ENCODE results near the gene SEZ6.

The SEZ6 gene

DNA sequence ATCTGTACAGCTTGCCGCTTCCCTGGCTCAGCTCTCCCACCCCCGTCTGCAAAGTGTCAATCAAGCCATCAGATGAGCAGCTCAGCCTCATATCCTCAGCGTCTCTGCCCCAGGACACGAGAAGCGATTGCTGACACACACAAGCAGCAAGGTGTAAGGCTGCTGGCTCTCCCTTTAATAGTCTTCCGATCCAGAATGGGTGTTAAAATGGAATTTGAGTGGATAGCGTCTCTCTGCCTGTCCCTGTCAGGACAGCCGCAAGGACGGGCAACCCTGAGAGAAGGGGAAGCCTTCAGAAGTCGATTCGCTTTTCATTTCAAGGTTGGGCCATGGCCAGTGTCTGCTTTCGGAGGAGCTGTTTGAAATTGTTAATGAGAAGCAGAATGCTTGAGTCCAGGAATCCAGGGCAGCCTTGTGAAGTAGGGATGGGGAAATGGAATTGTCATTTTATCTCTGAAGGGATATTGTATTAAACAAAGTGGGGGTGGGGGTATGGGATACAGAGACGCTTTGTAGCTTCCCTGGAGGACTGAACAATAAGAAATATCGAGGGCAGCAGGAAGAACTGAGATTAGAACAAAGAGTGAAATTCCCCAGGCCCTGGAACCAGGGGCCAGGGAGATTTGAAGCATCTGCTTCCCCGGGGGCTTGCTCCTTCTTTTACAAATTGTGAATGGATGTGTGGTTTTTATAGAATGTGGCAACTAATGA, 32.4 kb upstream of the SEZ6 start:
- no peak for DNase-seq (ENCODE audit: low read depth in 2 of 2)

DNA sequence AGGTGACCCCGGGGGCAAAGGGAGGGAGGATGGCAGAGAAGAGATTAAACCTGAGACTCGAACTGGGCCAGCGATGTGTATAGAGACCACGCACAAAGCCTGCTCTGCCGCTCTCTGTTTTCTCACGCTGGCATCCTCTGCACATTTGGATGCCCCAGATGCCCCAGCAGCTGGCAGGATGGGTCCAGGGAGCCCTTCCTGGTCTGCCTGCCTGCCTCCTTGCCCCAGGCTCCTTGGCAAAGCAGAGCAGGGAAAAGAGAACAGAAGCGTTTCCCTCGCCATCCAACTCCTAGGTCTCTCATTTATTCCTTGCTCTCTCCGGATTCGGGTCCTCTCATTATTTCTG, 31.9 kb upstream of the SEZ6 start:
- no peak for DNase-seq (ENCODE audit: low read depth in 2 of 2)

DNA sequence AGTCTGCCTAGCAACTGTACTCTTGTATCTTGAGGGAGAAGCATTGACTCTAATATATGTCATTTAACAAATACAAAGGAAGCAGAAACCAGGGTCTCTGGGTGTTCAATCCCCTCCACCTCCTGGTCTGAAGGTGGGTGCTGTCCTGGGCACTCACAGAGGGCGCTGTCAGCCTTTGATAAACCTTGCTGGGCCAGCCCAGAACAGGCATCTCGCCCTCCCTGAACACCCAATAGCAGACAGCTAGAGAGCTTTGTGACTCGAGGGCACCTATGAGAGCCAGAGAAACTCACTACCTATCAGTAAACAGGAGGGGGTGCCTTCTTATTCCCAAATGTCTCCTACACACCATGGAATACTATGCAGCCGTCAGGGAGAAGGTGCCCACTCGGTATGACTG, 30.8 kb upstream of the SEZ6 start:
- DNase-seq (ENCODE audit: low read depth in 2 of 2): no peak

DNA sequence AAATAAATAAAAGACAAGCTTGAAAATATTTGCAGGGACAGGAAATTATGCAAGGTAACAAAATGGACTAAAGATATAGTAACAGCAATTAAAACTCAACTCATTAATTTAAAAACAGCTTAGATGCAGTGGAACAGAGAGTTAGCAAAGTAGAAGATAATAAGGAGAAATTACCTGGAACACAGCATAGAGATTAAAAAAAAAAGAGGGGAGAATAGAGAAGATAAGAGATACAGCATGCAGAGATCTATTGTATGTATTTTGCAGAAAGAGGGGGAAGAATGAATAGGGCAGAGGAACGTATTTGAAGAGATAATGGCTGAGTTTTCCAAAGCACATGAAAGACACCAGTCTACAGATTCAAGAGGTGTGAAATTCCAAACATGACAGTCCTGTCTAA, 28.7 kb upstream of the SEZ6 start:
- no peak for DNase-seq (ENCODE audit: low read depth in 2 of 2)

- no peak for DNase-seq (ENCODE audit: low read depth in 2 of 2)
Measured at GRCh38 chr17:29032857-29033197, 27.0 kb upstream of the SEZ6 start.

DNA sequence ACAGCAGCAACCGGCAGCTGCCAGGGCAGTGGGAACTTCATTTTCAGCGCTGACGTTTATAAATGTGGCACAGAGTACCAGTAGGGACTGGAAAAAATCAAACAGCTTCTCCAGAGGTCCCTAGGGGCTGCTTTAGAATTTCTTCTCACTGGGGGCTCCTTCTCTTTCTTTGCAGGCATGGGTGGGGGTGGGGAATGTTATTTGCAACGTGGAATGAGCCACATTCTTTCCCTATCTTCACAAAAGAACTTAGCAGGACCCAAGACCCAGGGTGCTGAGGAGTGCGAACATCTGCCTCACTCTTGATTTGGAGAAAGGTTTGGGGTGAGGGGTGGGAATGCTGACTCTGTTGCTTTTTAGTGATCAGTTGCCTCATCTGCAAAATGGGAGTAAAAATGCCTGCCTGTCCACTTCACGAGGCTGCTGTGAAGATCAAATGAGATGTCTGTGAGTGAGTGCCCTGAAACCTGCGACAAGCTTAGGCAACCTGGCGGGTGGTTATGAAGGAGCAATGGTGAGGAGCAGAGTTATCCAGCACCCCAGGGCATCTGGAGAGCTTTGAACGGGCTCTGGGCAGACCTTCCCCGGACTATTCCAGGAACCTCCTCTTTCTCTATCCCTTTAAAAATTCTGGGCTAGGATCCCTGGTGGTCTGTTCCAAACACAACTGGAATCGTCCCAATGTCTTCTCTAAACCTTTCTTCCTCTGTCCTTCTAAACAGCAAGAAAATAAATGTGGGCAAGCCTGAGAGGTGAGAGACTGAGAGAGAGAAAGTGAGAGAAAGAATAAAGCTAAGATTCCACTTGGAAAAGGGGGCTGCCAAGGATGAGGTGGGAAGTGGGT, 26.4 kb upstream of the SEZ6 start:
- DNase-seq (ENCODE audit: low read depth in 2 of 2): no peak

DNA sequence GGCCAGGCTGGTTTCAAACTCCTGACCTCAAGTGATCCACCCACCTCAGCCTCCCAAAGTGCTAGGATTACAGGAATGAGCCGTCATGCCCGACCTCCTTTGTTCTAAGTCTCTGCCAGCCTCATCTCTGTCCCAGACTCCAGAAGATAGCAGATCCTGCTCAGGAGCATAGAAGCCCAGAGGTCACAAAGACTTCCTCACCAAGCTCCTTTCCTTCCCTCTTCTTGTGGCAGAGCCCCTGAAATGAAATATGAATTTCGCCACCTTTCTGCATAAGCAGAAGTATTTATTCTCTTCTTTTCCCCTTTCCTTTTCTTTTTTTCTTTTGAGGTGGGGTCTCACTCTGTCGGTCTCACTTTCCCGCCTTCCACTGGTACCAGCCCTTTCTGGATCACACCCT, 25.7 kb upstream of the SEZ6 start:
- no peak for DNase-seq (ENCODE audit: low read depth in 2 of 2)

GRCh38 chr17:29024316-29024952, 18.6 kb upstream of the SEZ6 start:
- DNase-seq (ENCODE audit: low read depth in 2 of 2): no peak

GRCh38 chr17:29022074-29022473, 16.2 kb upstream of the SEZ6 start:
- no peak for DNase-seq (ENCODE audit: low read depth in 2 of 2)

- no peak for DNase-seq (ENCODE audit: low read depth in 2 of 2)
Measured at GRCh38 chr17:29021226-29021625, 15.4 kb upstream of the SEZ6 start.

DNA sequence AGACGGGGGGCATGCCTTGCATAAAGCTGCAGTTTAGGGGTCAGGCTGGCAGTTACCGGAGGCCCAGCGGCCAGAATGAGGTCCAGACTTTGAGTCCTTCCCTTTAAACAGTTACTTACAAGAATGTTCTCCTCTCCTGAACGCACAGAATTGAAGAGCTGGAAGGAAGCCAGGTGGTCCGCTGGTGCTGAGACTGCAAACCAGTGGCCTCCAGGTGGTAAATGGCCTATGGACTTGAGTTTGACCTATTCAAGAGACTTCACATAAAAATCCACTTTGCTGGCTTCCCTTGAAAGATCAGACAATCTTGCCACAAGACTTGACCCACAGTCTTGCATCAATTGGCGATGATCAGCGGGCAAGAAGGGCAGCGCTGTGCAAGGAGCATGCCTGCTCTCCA, 14.7 kb upstream of the SEZ6 start:
- DNase-seq (ENCODE audit: low read depth in 2 of 2): no peak

GRCh38 chr17:29019475-29020181, 13.8 kb upstream of the SEZ6 start:
- no peak for DNase-seq (ENCODE audit: low read depth in 2 of 2)

DNA sequence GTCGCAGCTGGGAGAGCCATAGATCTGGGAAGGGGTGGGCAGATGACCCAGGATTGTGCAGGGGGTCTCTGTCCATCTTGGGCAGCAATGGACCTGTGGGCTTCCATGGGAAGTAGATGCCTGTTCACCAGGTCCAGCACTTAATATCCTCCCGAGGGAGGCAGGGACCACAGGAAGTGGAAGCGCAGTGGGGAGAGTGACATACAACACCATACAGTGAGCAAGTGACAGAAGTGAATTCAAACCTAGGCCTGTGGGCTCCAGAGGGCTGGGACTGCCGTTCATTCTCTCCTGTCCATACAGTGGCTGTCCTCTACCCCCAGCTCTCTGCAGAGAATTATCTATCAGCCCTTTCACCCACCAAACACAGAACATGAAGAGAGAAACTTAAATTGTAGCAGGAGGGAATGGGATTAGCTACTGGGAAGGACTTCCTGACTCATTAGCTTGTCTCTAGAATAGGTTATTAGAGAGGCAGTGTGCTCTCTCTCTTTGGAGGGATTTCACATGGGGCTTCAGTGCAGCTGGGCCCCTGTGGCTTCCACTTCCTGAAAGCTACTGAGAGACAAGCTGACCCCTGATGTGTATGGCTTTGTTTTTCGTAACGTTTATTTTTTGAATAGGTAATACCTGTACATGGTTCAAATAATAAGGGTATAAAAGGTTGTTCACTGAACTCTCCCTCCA, 13.1 kb upstream of the SEZ6 start:
- no peak for DNase-seq (ENCODE audit: low read depth in 2 of 2)

DNA sequence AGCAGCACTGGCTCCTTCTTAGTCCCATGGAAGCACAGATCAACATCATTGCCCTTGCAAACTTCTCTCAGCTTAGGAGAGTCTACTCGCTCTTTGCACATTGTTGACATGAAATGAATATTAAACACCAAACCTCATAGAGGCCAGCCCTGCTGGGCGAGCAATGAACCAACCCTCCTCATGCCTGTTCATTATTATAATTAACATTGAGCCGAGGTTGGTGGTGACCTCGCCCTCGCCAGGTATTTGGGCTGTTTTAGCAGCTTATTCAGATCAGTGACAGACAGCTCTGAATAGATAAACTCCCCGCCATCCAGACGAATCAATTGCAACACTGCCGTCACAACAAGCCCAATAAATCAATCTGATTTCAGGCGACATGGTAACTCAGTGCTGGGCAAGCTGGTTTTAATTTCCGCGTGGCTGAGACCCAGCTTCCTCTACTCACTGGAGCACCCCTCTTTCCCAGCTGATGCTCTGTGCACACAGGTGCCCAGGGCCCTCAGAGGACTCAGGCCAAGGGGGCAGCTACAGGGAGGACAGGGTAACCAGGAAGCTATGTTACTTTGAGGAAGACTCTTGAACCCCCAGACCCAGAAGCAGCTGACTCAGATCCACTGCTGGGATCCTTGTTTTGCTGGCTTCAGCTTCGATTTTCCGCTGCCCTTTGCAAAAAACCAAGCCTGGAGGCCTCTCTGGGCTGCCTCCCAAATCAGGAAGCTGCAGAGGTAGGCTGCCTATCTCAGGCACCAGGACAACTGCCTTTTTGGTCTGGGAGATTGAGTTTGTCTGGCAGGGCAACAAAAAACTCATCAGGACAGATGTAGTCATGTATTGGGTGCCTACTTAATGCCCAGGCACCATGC, 10.7 kb upstream of the SEZ6 start:
- no peak for DNase-seq (ENCODE audit: low read depth in 2 of 2)

DNA sequence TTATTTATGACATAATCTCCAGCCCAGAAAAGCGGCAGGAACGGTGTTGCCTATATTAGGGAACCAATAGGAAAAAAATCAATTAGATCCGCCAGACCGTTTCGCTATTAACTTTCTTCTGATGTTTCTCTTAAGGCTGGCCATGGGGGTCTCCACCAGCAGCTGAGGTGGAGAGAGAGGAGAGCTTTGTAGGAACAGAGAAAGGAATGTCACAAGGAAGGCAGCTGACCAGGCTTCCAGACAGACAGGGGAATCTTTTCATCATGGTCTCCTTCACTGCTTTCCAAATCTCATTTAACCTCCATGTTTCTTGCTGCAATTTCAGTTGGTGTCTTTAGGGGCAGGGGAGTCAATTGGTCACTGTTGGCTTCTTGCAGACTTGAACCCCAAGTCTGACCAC, 8.9 kb upstream of the SEZ6 start:
- DNase-seq (ENCODE audit: low read depth in 2 of 2): no peak

GRCh38 chr17:29012535-29012934, 6.7 kb upstream of the SEZ6 start:
- DNase-seq (ENCODE audit: low read depth in 2 of 2): no peak

GRCh38 chr17:29010586-29010985, 4.8 kb upstream of the SEZ6 start:
- DNase-seq (ENCODE audit: low read depth in 2 of 2): no peak

GRCh38 chr17:29010129-29010528, 4.3 kb upstream of the SEZ6 start:
- no peak for DNase-seq (ENCODE audit: low read depth in 2 of 2)

DNA sequence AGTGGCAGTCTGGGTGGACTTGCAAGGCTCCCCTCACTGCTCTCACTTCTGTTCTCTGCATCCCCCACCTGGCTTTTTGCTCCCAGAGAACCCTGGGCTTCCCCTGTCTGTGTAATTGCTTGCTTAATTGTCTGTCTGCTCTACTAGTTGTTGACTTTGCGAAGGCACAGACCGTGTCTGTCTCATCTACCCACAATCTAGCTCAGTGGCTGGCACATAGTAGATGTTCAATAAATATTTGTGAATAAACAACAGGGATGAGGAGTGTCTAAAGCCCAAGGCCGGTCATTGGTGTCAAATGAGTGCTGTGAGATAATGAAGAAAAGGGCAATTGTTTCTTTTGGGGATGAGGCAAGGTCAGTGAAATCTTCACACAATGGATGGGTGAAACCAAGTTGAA, 2.8 kb upstream of the SEZ6 start:
- no peak for DNase-seq (ENCODE audit: low read depth in 2 of 2)

- DNase-seq (ENCODE audit: low read depth in 2 of 2): no peak
Measured at GRCh38 chr17:29007860-29008455, 2.1 kb upstream of the SEZ6 start.

- no peak for DNase-seq (ENCODE audit: low read depth in 2 of 2)
Measured at GRCh38 chr17:29007456-29007855, 1.6 kb upstream of the SEZ6 start.

Measured in activated CD8-positive, alpha-beta memory T cell treated with anti-CD3 and anti-CD28 coated beads for 4 hours (primary cell).